CD4-positive, alpha-beta T cell treated with Interferon gamma for 1 hour (primary cell): ENCODE data around the gene CLCN4.

Experiments used
- DNase-seq: peaks from one replicate; pipeline ENCODE4 v3.0.0-alpha.2; 2020

CLCN4 gene

DNA sequence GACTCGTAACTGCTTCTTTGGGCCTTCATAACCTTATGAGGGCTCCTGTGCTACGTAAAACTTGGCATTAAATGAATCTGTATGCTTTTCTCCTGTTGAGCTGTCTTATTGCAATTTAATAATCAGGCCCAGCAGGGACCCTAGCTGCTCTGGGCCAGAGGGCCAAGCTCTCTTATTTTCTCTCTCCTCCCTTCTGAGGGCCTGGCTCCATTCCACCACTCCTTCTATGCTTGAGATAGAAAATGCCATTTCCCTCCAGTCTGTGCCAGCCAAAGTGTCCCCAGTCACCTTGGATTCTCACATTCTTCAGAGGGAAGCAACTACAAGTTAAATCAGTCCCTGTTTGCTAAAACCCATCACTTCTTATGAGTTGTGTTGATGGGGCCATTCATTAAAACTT is 90.1 kb downstream of the CLCN4 start:
- no peak for DNase-seq

DNA sequence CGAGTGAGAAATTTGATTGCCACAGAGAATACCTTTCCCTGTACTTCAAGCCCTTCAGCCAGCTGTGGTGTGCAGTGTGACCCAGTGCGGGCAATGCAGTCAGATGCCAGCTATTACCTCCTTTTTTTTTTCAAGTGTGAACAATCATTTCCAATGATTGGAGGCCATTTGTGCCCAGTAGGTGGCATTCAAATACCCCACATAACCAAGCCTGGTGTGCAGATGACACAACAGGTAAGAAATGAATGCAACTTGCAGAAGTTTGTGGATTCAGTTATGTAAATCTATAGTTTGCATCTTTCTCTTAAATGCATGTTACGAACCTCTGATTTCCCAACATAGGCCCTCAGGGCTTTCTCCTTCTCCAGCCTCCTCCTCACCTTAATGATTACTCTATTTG is 98.0 kb downstream of the CLCN4 start:
- no peak for DNase-seq

DNA sequence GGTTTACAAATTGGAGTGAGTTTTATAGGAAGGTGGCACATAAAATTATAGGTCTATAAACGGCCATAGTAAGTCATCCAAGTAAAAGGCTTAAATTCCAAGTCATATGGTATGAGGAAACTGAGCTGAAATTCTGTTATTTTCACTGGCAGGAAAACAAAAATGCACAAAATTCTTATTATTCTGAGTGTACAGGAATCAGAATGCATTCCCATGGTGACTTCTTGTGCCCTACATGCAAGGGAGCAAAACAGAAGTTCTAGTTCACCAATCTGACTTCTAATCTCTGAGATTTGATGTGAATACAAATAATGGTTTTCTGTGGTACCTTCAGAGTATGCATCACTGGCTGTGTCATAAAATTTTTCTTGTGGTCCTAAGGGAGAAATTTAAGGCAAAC is 102.9 kb downstream of the CLCN4 start:
- no peak for DNase-seq

DNA sequence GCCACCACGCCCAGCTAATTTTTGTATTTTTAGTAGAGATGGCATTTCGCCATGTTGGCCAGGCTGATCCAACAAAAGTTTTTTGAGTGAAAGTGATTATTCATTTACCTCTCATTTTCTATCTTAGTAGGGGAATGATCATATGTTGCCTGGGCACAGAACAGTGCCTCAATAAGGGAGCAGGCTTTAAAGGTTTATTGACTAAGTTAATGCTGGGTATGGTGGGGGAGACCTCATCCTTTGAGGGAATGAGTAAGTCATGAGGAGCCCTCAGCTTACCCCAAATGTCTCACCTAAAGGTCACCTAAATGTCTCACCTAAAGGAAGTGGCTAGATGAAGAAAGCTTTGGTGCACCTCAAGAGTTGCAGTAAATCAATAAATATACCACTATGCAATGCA is 109.0 kb downstream of the CLCN4 start:
- no peak for DNase-seq

DNA sequence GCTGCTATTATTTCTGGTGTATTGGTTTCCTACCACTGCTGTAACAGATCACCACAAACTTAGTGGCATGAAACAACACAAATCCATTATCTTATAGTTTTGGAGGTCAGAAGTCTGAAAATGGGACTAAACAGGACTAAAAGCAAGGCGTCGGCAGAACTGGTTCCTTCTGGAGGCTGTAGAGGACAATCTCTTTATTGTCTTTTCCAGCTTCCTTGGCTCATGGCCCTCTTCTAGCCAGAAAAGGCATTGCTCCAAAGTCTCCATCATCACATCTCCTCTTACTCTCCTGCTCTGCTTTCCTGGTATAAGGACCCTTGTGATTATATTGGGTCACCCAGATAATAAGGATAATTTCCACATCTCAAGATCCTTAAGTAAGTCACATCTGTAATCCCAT is 121.9 kb downstream of the CLCN4 start:
- DNase-seq, result no peak

DNA sequence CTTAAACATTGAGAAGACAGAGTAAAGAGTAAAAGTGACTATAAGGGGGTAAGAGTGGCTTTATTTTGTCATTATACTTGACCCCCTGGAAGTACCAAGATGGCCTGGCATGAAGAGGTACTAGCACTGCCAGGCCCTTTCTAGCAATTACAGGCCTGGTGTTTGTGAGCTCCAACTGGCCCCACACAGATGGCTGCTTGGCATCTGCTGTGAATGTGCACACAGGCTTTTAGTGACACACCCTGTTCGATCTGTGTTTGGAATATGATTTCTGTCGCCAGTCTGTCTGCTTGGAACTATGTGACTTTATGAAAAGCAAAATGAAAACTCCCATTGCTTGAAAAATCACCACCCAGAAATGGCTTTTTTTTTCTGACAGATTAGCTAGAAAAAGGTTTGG is 123.3 kb downstream of the CLCN4 start:
- no peak for DNase-seq

DNA sequence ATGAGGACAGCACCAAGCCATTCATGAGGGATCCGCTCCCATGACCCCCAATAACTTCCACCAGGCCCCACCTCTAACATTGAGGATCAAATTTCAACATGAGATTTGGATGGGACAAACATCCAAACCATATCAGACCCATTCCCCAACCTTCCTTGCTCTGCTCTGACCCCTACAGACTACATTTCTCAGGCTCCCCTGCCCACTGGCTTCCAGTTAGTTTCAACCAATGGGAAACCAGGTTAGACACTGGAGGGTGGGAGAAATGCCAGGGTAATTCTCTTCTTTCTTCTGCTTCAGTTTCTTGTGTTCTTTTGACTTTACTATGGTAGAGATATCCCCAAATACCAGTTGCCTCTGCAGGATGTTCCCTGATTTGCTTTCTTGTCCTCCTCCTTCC is 125.7 kb downstream of the CLCN4 start:
- no peak for DNase-seq

DNA sequence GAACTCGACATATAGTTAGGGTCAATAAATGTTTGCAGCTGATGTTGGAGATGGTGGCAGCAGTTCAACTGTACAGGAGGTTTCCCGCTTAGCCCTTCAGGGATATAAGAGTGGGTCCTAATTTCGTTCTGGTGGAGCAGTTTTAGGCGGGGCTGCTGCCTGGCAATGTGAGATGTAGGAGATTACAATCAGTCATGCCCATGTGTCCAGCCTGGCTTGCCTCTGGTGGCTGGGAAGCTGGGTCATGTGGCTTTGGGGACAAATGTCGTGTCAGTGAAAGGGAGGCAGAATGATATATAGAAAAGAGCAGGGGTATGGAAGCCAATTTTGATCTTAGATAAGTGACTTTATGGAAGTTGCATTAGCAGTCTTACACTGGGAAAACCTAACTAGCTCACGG is 129.4 kb downstream of the CLCN4 start:
- no peak for DNase-seq
